ENCODE measurements around the gene RIOK1. TPM values are rescaled to one million over a fixed set of nuclear protein-coding genes. Genes with fewer than 3 reads are reported as not detected.

Gene RIOK1
- total RNA-seq, 1 donor from 2014 or later, result 28.5 TPM

GRCh38 chr6:7367408-7367807 is 22.2 kb upstream of the RIOK1 start:
- DNase-seq (ENCODE audit: low spot score, unreplicated experiment), result no peak
- Mint-ChIP-seq H3K27me3 (no peaks in the 10 kb centered on the region), H3K9me3 (ENCODE audit: low read depth) (no peaks in the 10 kb centered on the region), H3K4me1 (ENCODE audit: low read depth) (peaks cover 8% of the 10 kb centered on the region), H3K4me3 (ENCODE audit: low read depth) (no peak overlapping the region), H3K27ac (no peak overlapping the region), H3K36me3 (ENCODE audit: insufficient read depth) (no peaks in the 10 kb centered on the region)
- TF ChIP-seq CTCF (IDR thresholded peaks at IDR 0.05; ENCODE audit: unreplicated experiment), result no peak

GRCh38 chr6:7373739-7374138 is 15.9 kb upstream of the RIOK1 start:
- no peaks in the 10 kb centered on the region for H3K9me3 Mint-ChIP-seq (ENCODE audit: low read depth)
- peaks cover 6% of the 10 kb centered on the region for H3K4me1 Mint-ChIP-seq (ENCODE audit: low read depth)
- no peak overlapping the region for H3K27ac Mint-ChIP-seq
- DNase-seq (ENCODE audit: low spot score, unreplicated experiment), result no peak
- H3K4me3 Mint-ChIP-seq (ENCODE audit: low read depth), result no peak overlapping the region
- no peaks in the 10 kb centered on the region for H3K36me3 Mint-ChIP-seq (ENCODE audit: insufficient read depth)
- H3K27me3 Mint-ChIP-seq, result peaks cover 2% of the 10 kb centered on the region
- TF ChIP-seq CTCF (IDR thresholded peaks at IDR 0.05; ENCODE audit: unreplicated experiment), result no peak

GRCh38 chr6:7377961-7378360 is 11.6 kb upstream of the RIOK1 start:
- Mint-ChIP-seq H3K27ac (no peak overlapping the region), H3K36me3 (ENCODE audit: insufficient read depth) (no peaks in the 10 kb centered on the region), H3K9me3 (ENCODE audit: low read depth) (no peaks in the 10 kb centered on the region), H3K4me3 (ENCODE audit: low read depth) (no peak overlapping the region), H3K4me1 (ENCODE audit: low read depth) (peaks cover 4% of the 10 kb centered on the region), H3K27me3 (peaks cover 2% of the 10 kb centered on the region)
- DNase-seq (ENCODE audit: low spot score, unreplicated experiment), result no peak
- no peak for TF ChIP-seq CTCF (IDR thresholded peaks at IDR 0.05; ENCODE audit: unreplicated experiment)

- no peak for DNase-seq (ENCODE audit: low spot score, unreplicated experiment)
- no peaks in the 10 kb centered on the region for H3K9me3 Mint-ChIP-seq (ENCODE audit: low read depth)
- TF ChIP-seq CTCF (IDR thresholded peaks at IDR 0.05; ENCODE audit: unreplicated experiment), result no peak
- no peak overlapping the region for H3K27ac Mint-ChIP-seq
- H3K4me1 Mint-ChIP-seq (ENCODE audit: low read depth), result peaks cover 4% of the 10 kb centered on the region
- H3K27me3 Mint-ChIP-seq, result peaks cover under 1% of the 10 kb centered on the region
- H3K4me3 Mint-ChIP-seq (ENCODE audit: low read depth), result no peak overlapping the region
- no peaks in the 10 kb centered on the region for H3K36me3 Mint-ChIP-seq (ENCODE audit: insufficient read depth)
These were observed 10.9 kb upstream of the RIOK1 start for GRCh38 chr6:7378740-7379139.

GRCh38 chr6:7381092-7381491 is 8.5 kb upstream of the RIOK1 start:
- DNase-seq (ENCODE audit: low spot score, unreplicated experiment), result no peak
- no peak overlapping the region for H3K27ac Mint-ChIP-seq
- no peak overlapping the region for H3K4me3 Mint-ChIP-seq (ENCODE audit: low read depth)
- no peak for TF ChIP-seq CTCF (IDR thresholded peaks at IDR 0.05; ENCODE audit: unreplicated experiment)
- H3K36me3 Mint-ChIP-seq (ENCODE audit: insufficient read depth), result no peaks in the 10 kb centered on the region
- H3K9me3 Mint-ChIP-seq (ENCODE audit: low read depth), result no peaks in the 10 kb centered on the region
- H3K27me3 Mint-ChIP-seq, result no peaks in the 10 kb centered on the region
- peaks cover 4% of the 10 kb centered on the region for H3K4me1 Mint-ChIP-seq (ENCODE audit: low read depth)
